Measurements from ENCODE around the gene MCTP2.

MCTP2 gene
- 7.6 to 28.2 (median 21.3) reads per million in 3 experiments for total RNA-seq

GRCh38 chr15:94230883-94231722 lies at the start of gene MCTP2:
MCTP2 (plus strand) TSS chr15:94231561; CDS start chr15:94298266, 66,705 bp downstream.
- peak; percentile 79 for DNase-seq

GRCh38 chr15:94182883-94183282 lies 48.5 kb upstream of the MCTP2 start:
- DNase-seq = no peak

- DNase-seq = no peak
Observed at GRCh38 chr15:94185547-94186236, 45.7 kb upstream of the MCTP2 start.

- DNase-seq = no peak
Observed at GRCh38 chr15:94186770-94187331, 44.5 kb upstream of the MCTP2 start.

GRCh38 chr15:94193906-94194305 lies 37.5 kb upstream of the MCTP2 start:
- DNase-seq = no peak

GRCh38 chr15:94196531-94196930 lies 34.8 kb upstream of the MCTP2 start:
- DNase-seq = no peak

GRCh38 chr15:94198633-94199032 lies 32.7 kb upstream of the MCTP2 start:
- no peak for DNase-seq

GRCh38 chr15:94199725-94200124 lies 31.6 kb upstream of the MCTP2 start:
- DNase-seq = no peak

GRCh38 chr15:94203306-94203705 lies 28.1 kb upstream of the MCTP2 start:
- DNase-seq = no peak

- DNase-seq = no peak
Observed at GRCh38 chr15:94205366-94205765, 26.0 kb upstream of the MCTP2 start.

GRCh38 chr15:94206463-94207167 lies 24.7 kb upstream of the MCTP2 start:
- no peak for DNase-seq

GRCh38 chr15:94212291-94212690 lies 19.1 kb upstream of the MCTP2 start:
- no peak for DNase-seq

GRCh38 chr15:94225616-94226015 lies 5.7 kb upstream of the MCTP2 start:
- DNase-seq = no peak

- DNase-seq = no peak
Observed at GRCh38 chr15:94228611-94229010, 2.8 kb upstream of the MCTP2 start.

- DNase-seq = peak; percentile 75
Observed at GRCh38 chr15:94229591-94230369, 1.6 kb upstream of the MCTP2 start.

- DNase-seq = no peak
Observed at GRCh38 chr15:94230431-94230882, 904 bp upstream of the MCTP2 start.

GRCh38 chr15:94231723-94232468 lies 535 bp downstream of the MCTP2 start:
- DNase-seq = no peak

GRCh38 chr15:94233441-94233840 lies 2.1 kb downstream of the MCTP2 start:
- DNase-seq = no peak

GRCh38 chr15:94234300-94234699 lies 2.9 kb downstream of the MCTP2 start:
- no peak for DNase-seq

GRCh38 chr15:94235041-94235440 lies 3.7 kb downstream of the MCTP2 start:
- no peak for DNase-seq

- DNase-seq = no peak
Observed at GRCh38 chr15:94235646-94236045, 4.3 kb downstream of the MCTP2 start.
